GM12878 (cell line): Measurements from ENCODE around the gene CCNY. TPM values are rescaled to one million over a fixed set of nuclear protein-coding genes. Genes with fewer than 3 reads are reported as not detected.

ENCODE experiments used
- ATAC-seq: fragments of 200-7000 bp; cut with Tn5 transposase; 3 replicates; pipeline ENCODE4 v1.9.1; 2020; ENCODE audit warnings: mild to moderate bottlenecking, moderate library complexity
- BruUV-seq: library from RNA; stranded (reverse); fragments of 400-500 nt; replicated peaks from 2 replicates; lab custom pipeline; 2021; lab: Mats Ljungman, UMichigan
- CTCF ChIA-PET: fragments of 300-600 bp; sonication (Branson Sonifier 250); formaldehyde crosslinking; extraction: SDS; loops from one replicate; lab custom pipeline; 2021; ENCODE audit warnings: inconsistent platforms; lab: Yijun Ruan, JAX
- POLR2A ChIA-PET: fragments of 350-600 bp; formaldehyde crosslinking; extraction: SDS; loops from one replicate; lab custom pipeline; 2021; ENCODE audit warnings: inconsistent platforms; lab: Charles Lee
- RAD21 ChIA-PET: fragments of 300-600 bp; sonication (Branson Sonifier 250); formaldehyde crosslinking; loops from one replicate; lab custom pipeline; 2023; ENCODE audit warnings: antibody characterized with exemption; ENCODE audit not compliant: unreplicated experiment; lab: Charles Lee
- SMC1A ChIA-PET: fragments of 300-600 bp; sonication (Branson Sonifier 250); formaldehyde crosslinking; loops from one replicate; lab custom pipeline; 2023; ENCODE audit not compliant: unreplicated experiment, uncharacterized antibody; lab: Charles Lee
- DNase-seq: peaks from one replicate; pipeline ENCODE4 v3.0.0-alpha.2; 2011; ENCODE audit warnings: low read depth, low spot score
- FAIRE-seq: peaks from 3 replicates; lab custom pipeline; 2011; peaks lifted over from hg19 to GRCh38; lab: Jason Lieb, UNC
- H2AFZ ChIP-seq: 2 replicates; pipeline ENCODE4 v1.6.0; 2011; ENCODE audit warnings: low read depth, low read length, control low read depth; ENCODE audit not compliant: control insufficient read depth
- H3K27ac ChIP-seq: 2 replicates; pipeline ENCODE4 v1.5.1; 2011; ENCODE audit warnings: control low read depth; ENCODE audit not compliant: control insufficient read depth, insufficient read depth
- H3K27me3 ChIP-seq, 2 experiments: replicated peaks in 1 of 2; 2 replicates each; pipeline versions ENCODE4 v1.6.0 to v1.6.1; 2011; ENCODE audit warnings: low read length in 1 of 2; ENCODE audit not compliant: control insufficient read depth in 2 of 2, insufficient read depth in 2 of 2
- H3K36me3 ChIP-seq, 2 experiments: 2 replicates each; pipeline ENCODE4 v1.5.1; 2011; ENCODE audit warnings: low read length in 1 of 2; ENCODE audit not compliant: control insufficient read depth in 2 of 2, insufficient read depth in 2 of 2
- H3K4me1 ChIP-seq: 2 replicates; pipeline ENCODE4 v1.6.1; 2011; ENCODE audit warnings: mild to moderate bottlenecking, low read length, moderate library complexity, mixed read lengths; ENCODE audit not compliant: control insufficient read depth, insufficient read depth
- H3K4me2 ChIP-seq: 2 replicates; pipeline ENCODE4 v1.6.0; 2011; ENCODE audit warnings: control low read depth; ENCODE audit not compliant: control insufficient read depth, insufficient read depth
- H3K4me3 ChIP-seq: fragments of 200-600 bp; sonication (generic); 2 replicates; pipeline ENCODE4 v1.5.1; 2016
- H3K79me2 ChIP-seq: 2 replicates; pipeline ENCODE4 v1.6.0; 2011; ENCODE audit warnings: low read length; ENCODE audit not compliant: control insufficient read depth, insufficient read depth
- H3K9ac ChIP-seq: 2 replicates; pipeline ENCODE4 v1.8.0; 2011; ENCODE audit warnings: low read length, control low read depth, mixed read lengths; ENCODE audit not compliant: control insufficient read depth, insufficient read depth
- H3K9me3 ChIP-seq: replicated peaks from 3 replicates; pipeline ENCODE4 v1.5.1; 2011; ENCODE audit warnings: mild to moderate bottlenecking, low read length; ENCODE audit not compliant: control insufficient read depth, insufficient read depth
- H4K20me1 ChIP-seq: 2 replicates; pipeline ENCODE4 v1.6.0; 2011; ENCODE audit not compliant: control insufficient read depth, insufficient read depth
- CBX3 ChIP-seq: fragments of 200-600 bp; sonication (generic); IDR thresholded peaks from 2 replicates; pipeline ENCODE4 v1.6.1; 2016; ENCODE audit warnings: low read depth, borderline replicate concordance
- CEBPZ ChIP-seq: fragments of 150-350 bp; IDR thresholded peaks from 2 replicates; pipeline ENCODE4 v1.6.1; 2016; ENCODE audit warnings: low read depth, low read length
- CTCF ChIP-seq, 3 experiments: IDR thresholded peaks in 2 of 3; conservative IDR thresholded peaks in 1 of 3; 2 replicates each; pipeline ENCODE4 v1.5.1; 2011; ENCODE audit warnings: low read depth in 3 of 3, low read length in 3 of 3, mild to moderate bottlenecking in 3 of 3, control low read depth in 2 of 3, moderate library complexity in 2 of 3, inconsistent platforms in 1 of 3, mixed read lengths in 1 of 3; ENCODE audit not compliant: control insufficient read depth in 2 of 3, insufficient read depth in 1 of 3; ENCODE audit errors: extremely low read depth in 1 of 3
- IKZF1 ChIP-seq: fragments of 450-650 bp; conservative IDR thresholded peaks from 2 replicates; pipeline ENCODE4 v1.6.1; 2017; ENCODE audit warnings: antibody characterized with exemption, mild to moderate bottlenecking
- NFYA ChIP-seq: IDR thresholded peaks from 2 replicates; pipeline ENCODE4 v1.6.1; 2011; ENCODE audit warnings: low read depth, mild to moderate bottlenecking, low read length, improper control_type of control experiment, borderline replicate concordance
- PBX3 ChIP-seq: IDR thresholded peaks from 2 replicates; pipeline ENCODE4 v1.6.1; 2011; ENCODE audit warnings: mild to moderate bottlenecking, low read depth, low read length, moderate library complexity; ENCODE audit not compliant: insufficient replicate concordance
- TCF12 ChIP-seq: IDR thresholded peaks from 2 replicates; pipeline ENCODE4 v1.6.1; 2011; ENCODE audit warnings: low read depth, mild to moderate bottlenecking, low read length
- ZBTB40 ChIP-seq: fragments of 450-650 bp; IDR thresholded peaks from 2 replicates; pipeline ENCODE4 v1.6.1; 2016; ENCODE audit warnings: mild to moderate bottlenecking, moderate library complexity, borderline replicate concordance
- ZNF24 ChIP-seq: fragments of 450-650 bp; IDR thresholded peaks from 2 replicates; pipeline ENCODE4 v1.6.1; 2017; ENCODE audit warnings: antibody characterized with exemption, mild to moderate bottlenecking
- WGBS: methylation state at CpG from one replicate; pipeline ENCODE4 v1.1.6; 2016; ENCODE audit warnings: low lambda C conversion rate; ENCODE audit not compliant: insufficient replicate concordance, insufficient coverage; ENCODE audit errors: missing lambda C conversion rate; 5-methylcytosine and 5-hydroxymethylcytosine counted together
- in situ Hi-C: fragments of 300-500 bp; cut with MboI; formaldehyde crosslinking; loops from 9 replicates; pipeline ENCODE4 v1.14.3; 2018; ENCODE audit warnings: mixed read lengths
- intact Hi-C: fragments of 100-400 bp; cut with micrococcal nuclease; formaldehyde crosslinking; loops from one replicate; pipeline ENCODE4 v1.14.2; 2022; ENCODE audit not compliant: unreplicated experiment
- polyA plus RNA-seq, 11 experiments: library from polyadenylated mRNA; depleted of rRNA in 4 of 11; unstranded in 6 of 11; stranded (reverse) in 5 of 11; fragments of >200 nt; fragmentation: Nextera tagmentation in 4 of 11; fragmentation: Illumina TruSeq in 1 of 11; extraction: Ambion mirVana in 4 of 11; extraction: Trizol in 1 of 11; gene quantifications; 1 replicate in 1 of 11; 2 replicates in 10 of 11; pipeline versions ENCODE4 v1.2.1 to v1.2.3, GENCODE V29; 2011 to 2016; ENCODE audit warnings: inconsistent platforms in 2 of 11, missing spikeins in 2 of 11, low read depth in 1 of 11
- total RNA-seq, 4 experiments: library from RNA; depleted of rRNA in 3 of 4; stranded (reverse); fragments of >200 nt in 3 of 4; fragmentation: Illumina TruSeq in 1 of 4; extraction: Trizol in 1 of 4; gene quantifications; 2 replicates each; pipeline versions ENCODE4 v1.2.1 to v1.2.3, GENCODE V29; 2013 to 2021

CCNY gene
- total and polyA plus RNA-seq, 10 of the 15 experiments (the other 5 are each of a cell fraction or from before 2014, with no cell fraction given) = 3.6 to 50.0 (median 26.1) TPM

GRCh38 chr10:35347899-35348608 lies 11.7 kb downstream of the CCNY start:
- RAD21 ChIA-PET = interaction anchor here (0.8 to 1.0 kb wide), 2 partner anchors 9 to 18 kb away, joined by 3 read pairs; no protein-coding TSS in a partner anchor
- in situ Hi-C loops = no loop called here
- no peak overlapping the region for H3K4me3 ChIP-seq
- TF ChIP-seq NFYA (no peak), TCF12 (no peak), CBX3 (no peak), ZBTB40 (no peak), CEBPZ (no peak), IKZF1 (no peak), ZNF24 (no peak), PBX3 (no peak), CTCF (IDR thresholded peaks at IDR 0.05 in 2 of 3, conservative IDR thresholded peaks at IDR 0.05 in 1 of 3; ENCODE audit: control insufficient read depth in 2 of 3, extremely low read depth in 1 of 3, insufficient read depth in 1 of 3, low read depth in 3 of 3, low read length in 3 of 3) (no peak)

More at GRCh38 chr10:35347899-35348608, 11.7 kb downstream of the CCNY start:
- no peak for ATAC-seq
- WGBS = 96% methylated on average over 13 of the region's 13 CpGs
- DNase-seq = no peak
- no peak for FAIRE-seq
- peaks cover 0 to 1% of the 10 kb centered on the region in 2 experiments; a peak in 1 of 4 replicates for H3K36me3 ChIP-seq
- H4K20me1 ChIP-seq = no peaks in the 10 kb centered on the region
- no peaks in the 10 kb centered on the region for H3K27me3 ChIP-seq
- no peak overlapping the region for H3K4me2 ChIP-seq
- intact Hi-C loops = no loop called here
- no peak overlapping the region for H3K9ac ChIP-seq
- no peaks in the 10 kb centered on the region; the same call in 2 of the 3 replicates for H3K9me3 ChIP-seq
- H3K4me1 ChIP-seq = peaks cover 24% of the 10 kb centered on the region
- ChIA-PET SMC1A (interaction anchor here (0.8 to 1.7 kb wide), 6 partner anchors 24 to 257 kb away, joined by 3 to 5 read pairs (median 3); partner anchors contain the start of gene CUL2), POLR2A (interaction anchor here (0.7 kb wide), 1 partner anchor 12 kb away, joined by 3 read pairs; no protein-coding TSS in a partner anchor), CTCF (interaction anchor here (0.9 kb wide), 1 partner anchor 8 kb away, joined by 3 read pairs; no protein-coding TSS in a partner anchor)
- BruUV-seq = no TSS peak
- H3K27ac ChIP-seq = no peak overlapping the region
- H3K79me2 ChIP-seq = peaks cover 48% of the 10 kb centered on the region
- H2AFZ ChIP-seq = no peak overlapping the region
